Measurements from ENCODE around the gene INTS12.

INTS12 gene

GRCh38 chr4:105679186-105679585 lies 29.3 kb downstream of the INTS12 start:
- no peak for DNase-seq

DNA sequence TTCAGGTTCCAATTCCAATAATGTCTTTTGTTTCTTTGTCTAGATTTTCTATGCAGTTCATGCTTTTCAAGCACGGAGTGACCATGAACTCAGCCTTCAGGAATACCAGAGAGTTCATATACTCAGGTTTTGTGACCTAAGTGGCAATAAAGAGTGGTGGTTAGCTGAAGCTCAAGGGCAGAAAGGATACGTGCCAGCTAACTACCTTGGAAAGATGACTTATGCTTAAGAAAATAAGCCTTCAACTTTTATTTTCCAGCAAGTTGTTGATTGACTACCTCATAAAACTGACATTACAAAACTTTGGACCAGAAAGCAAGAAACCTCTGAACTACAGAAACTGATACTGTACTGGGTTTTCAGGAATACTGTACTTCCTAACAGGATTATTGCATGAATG lies 30.8 kb downstream of the INTS12 start:
- DNase-seq = no peak

DNA sequence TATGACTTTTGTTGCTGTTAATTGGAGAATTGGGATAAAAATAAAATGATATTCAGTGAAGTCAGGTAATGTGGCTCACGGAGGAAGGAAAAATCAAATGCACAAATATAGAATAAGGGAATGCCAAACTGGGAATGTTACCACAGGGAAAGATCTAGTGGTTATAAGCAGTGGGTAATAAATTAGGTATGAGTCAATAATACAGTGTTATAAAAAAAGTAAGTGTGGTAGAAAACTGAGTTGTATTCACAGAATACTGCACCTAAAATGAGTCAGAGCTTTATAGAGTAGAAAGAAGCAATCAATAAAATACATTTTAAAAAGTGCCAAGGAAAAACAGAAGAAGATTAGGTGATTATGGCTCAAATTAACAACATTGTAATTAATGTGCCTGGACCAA lies 34.5 kb downstream of the INTS12 start:
- DNase-seq = no peak

DNA sequence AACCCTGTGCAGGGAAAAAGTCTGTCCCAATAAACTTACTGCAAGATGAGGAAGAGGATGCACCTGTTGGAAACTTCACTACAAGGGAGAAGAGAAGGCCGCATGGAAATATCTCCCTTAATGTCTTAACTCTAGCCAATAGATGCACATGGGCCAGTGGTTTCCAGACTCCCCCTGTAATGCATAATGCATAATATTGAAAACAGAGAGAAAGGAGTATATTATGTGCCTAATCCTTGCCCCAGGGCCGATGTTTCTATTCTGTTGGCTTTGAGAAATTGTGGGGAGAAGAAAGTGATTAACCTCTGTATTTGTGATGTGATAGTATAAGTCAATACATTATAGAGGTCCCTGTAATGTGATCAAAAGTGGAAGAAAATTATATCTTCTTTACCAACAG lies 37.2 kb downstream of the INTS12 start:
- no peak for DNase-seq

- no peak for DNase-seq
These were observed 37.8 kb downstream of the INTS12 start for GRCh38 chr4:105670684-105671083.

DNA sequence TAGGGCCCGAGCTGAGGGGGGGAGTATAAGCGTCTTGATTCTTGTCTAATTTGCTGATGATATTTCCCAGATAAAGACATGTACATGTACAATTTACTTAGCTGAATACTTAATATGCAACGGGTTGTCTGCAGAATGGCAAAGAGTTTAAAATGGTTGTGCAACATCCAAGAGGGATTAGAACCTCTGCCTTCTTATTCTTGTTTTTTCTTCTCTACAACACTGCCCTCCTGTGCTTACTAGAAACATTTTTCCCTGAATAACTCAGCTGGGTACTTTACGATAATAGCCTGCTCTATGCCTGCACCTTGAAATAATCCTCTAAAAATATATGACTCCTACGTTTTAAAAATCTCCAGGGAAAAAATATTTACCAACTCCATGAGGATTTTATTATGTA lies 41.8 kb downstream of the INTS12 start:
- no peak for DNase-seq

- no peak for DNase-seq
These were observed 45.4 kb downstream of the INTS12 start for GRCh38 chr4:105662935-105663675.

DNA sequence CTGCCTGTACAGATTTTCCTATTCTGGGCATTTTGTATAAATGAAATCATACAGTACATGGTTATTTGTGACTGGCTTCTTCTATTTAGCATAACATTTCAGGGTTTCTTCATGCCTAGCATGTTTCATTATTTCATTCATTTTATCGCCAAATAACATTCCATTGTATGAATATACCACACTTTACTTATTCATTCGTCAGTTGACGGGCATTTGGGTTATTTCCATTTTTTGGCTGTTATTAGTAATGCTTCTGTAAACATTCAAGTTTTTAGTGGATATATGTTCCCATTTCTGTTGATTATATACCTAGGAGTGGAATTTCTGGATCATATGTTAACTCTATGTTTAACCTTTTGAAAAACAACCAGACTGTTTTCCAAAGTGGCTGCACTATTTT lies 47.5 kb downstream of the INTS12 start:
- DNase-seq = no peak

- DNase-seq = no peak
These were observed 49.3 kb downstream of the INTS12 start for GRCh38 chr4:105659190-105659589.

GRCh38 chr4:105657117-105657765 lies 51.2 kb downstream of the INTS12 start:
- no peak for DNase-seq

GRCh38 chr4:105652286-105652888 lies 56.1 kb downstream of the INTS12 start:
- DNase-seq = no peak

- DNase-seq = no peak
These were observed 56.6 kb downstream of the INTS12 start for GRCh38 chr4:105651884-105652283.

DNA sequence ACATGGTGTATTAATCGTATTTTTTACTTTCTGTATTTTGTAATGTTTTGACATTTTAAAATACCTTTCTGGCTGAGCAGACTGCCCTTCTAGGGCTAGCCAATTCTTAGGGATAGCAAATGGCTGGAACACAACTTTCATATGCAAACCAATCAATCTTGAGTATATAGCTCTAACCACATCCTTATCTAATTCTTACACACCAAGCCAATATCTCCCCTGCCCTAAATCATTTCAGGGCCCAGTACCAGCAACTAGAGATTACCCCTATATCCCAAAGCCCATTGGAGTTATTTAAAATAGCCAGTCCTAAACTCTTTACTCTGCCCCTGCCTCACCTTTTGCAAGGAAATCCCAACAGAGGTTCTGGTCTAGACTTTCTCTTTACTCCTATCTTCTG lies 58.3 kb downstream of the INTS12 start:
- DNase-seq = no peak

- no peak for DNase-seq
These were observed 63.0 kb downstream of the INTS12 start for GRCh38 chr4:105645440-105645839.

DNA sequence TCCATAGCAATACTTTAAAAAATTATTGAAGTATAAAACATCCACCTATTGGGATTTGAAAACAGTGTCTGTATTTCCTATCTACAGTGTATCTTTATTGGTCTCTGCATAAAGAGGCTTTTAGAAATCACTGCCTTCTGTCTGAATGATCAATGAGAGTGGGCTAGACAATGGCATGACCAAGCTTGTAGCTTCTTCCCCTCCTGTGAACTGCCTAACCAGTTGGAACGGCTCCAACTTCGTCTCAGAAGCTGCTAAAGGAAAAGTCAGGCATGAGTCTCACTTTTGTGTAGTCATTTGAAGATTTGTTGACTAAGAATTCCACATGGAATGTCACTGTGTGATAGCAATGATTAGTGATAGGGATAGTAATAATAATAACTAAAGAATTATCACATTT lies 64.2 kb downstream of the INTS12 start:
- no peak for DNase-seq

GRCh38 chr4:105641845-105642244 lies 66.6 kb downstream of the INTS12 start:
- DNase-seq = no peak

GRCh38 chr4:105637408-105638176 lies 70.9 kb downstream of the INTS12 start:
- no peak for DNase-seq

GRCh38 chr4:105634402-105635080 lies 73.9 kb downstream of the INTS12 start:
- DNase-seq = no peak

DNA sequence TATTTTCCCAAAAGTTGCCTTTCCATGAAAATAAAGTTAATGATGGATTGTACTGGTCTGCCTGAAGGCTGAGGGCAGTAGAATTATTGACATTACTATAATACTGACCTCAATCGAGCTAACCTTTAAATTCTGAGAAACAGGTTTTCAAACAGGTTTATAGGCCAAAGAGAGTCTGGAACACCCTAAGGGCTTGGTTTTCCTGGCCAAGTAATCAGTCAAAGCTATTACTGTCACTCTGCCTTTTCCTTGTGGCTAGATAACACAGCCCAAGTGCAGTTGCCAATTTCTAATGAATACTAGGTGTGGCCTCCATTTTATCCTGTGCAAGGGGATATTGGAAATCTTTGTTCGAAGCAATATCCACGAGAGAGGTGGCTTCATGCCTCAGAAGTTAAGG lies 75.2 kb downstream of the INTS12 start:
- DNase-seq = no peak

All from T-helper 1 cell (primary cell).